CD8-positive, alpha-beta memory T cell (primary cell): ENCODE measurements around the gene EME2. TPM values are rescaled to one million over a fixed set of nuclear protein-coding genes. Genes with fewer than 3 reads are reported as not detected.

Experiments used
- CTCF ChIA-PET: fragments of 350-600 bp; sonication (Branson Sonifier 250); formaldehyde crosslinking; loops from one replicate; lab custom pipeline; 2021; ENCODE audit warnings: antibody characterized with exemption; lab: Charles Lee
- POLR2A ChIA-PET: fragments of 350-600 bp; sonication (Branson Sonifier 250); formaldehyde crosslinking; loops from one replicate; lab custom pipeline; 2021; ENCODE audit warnings: antibody characterized with exemption; lab: Charles Lee
- DNase-seq, 5 donors: peaks; one replicate each; pipeline versions ENCODE4 v3.0.0 to v3.0.0-alpha.2; 2020 to 2022; ENCODE audit warnings: mixed read lengths in 1 of 5
- H3K27ac ChIP-seq: one replicate; pipeline ENCODE4 v1.7.0; 2013; ENCODE audit warnings: low read depth, mild to moderate bottlenecking, low read length, moderate library complexity
- H3K27me3 ChIP-seq: 2 replicates; pipeline ENCODE4 v1.7.0; 2013; ENCODE audit warnings: low read length, mild to moderate bottlenecking; ENCODE audit not compliant: insufficient read depth, poor library complexity, severe bottlenecking
- H3K36me3 ChIP-seq: 2 replicates; pipeline ENCODE4 v1.7.0; 2013; ENCODE audit warnings: mild to moderate bottlenecking, low read length, moderate library complexity; ENCODE audit not compliant: insufficient read depth
- H3K4me1 ChIP-seq: 2 replicates; pipeline ENCODE4 v1.7.0; 2013; ENCODE audit warnings: mild to moderate bottlenecking, low read length, moderate library complexity; ENCODE audit not compliant: insufficient read depth
- H3K4me3 ChIP-seq: 2 replicates; pipeline ENCODE4 v1.7.0; 2013; ENCODE audit warnings: mild to moderate bottlenecking, low read length
- H3K9me3 ChIP-seq: 2 replicates; pipeline ENCODE4 v1.7.0; 2013; ENCODE audit warnings: mild to moderate bottlenecking, low read length
- H3K27ac Mint-ChIP-seq, 8 donors: one replicate each; pipeline ENCODE4 v1.8.0; 2020 to 2021; ENCODE audit warnings: mixed read lengths in 8 of 8, mild to moderate bottlenecking in 6 of 8, inconsistent platforms in 3 of 8, moderate library complexity in 3 of 8
- H3K27me3 Mint-ChIP-seq, 2 donors: one replicate each; pipeline ENCODE4 v1.8.0; 2020 to 2021; ENCODE audit warnings: mixed read lengths in 2 of 2, mild to moderate bottlenecking in 1 of 2, moderate library complexity in 1 of 2
- H3K36me3 Mint-ChIP-seq, 3 donors: one replicate each; pipeline ENCODE4 v1.8.0; 2020 to 2021; ENCODE audit warnings: mixed read lengths in 3 of 3, inconsistent platforms in 1 of 3, mild to moderate bottlenecking in 1 of 3
- H3K4me1 Mint-ChIP-seq, 3 donors: one replicate each; pipeline ENCODE4 v1.8.0; 2020 to 2021; ENCODE audit warnings: mixed read lengths in 3 of 3, inconsistent platforms in 1 of 3, mild to moderate bottlenecking in 1 of 3
- H3K4me3 Mint-ChIP-seq, 7 donors: one replicate each; pipeline ENCODE4 v1.8.0; 2020 to 2021; ENCODE audit warnings: mixed read lengths in 7 of 7, mild to moderate bottlenecking in 6 of 7, moderate library complexity in 4 of 7, inconsistent platforms in 2 of 7
- H3K9me3 Mint-ChIP-seq, 5 donors: one replicate each; pipeline ENCODE4 v1.8.0; 2020 to 2022; ENCODE audit warnings: mixed read lengths in 5 of 5, mild to moderate bottlenecking in 3 of 5, moderate library complexity in 2 of 5, inconsistent platforms in 1 of 5
- polyA plus RNA-seq: library from polyadenylated mRNA; unstranded; fragments of 300-500 nt; fragmentation: Illumina TruSeq; gene quantifications from one replicate; pipeline ENCODE4 v1.2.3, GENCODE V29; 2021
- total RNA-seq, 2 experiments: library from RNA; stranded (reverse); gene quantifications; one replicate each; pipeline ENCODE4 v1.2.3, GENCODE V29; 2021

EME2 gene
- total and polyA plus RNA-seq, 3 experiments from 2014 or later, result 1.6 to 21.6 (median 21.0) TPM

DNA sequence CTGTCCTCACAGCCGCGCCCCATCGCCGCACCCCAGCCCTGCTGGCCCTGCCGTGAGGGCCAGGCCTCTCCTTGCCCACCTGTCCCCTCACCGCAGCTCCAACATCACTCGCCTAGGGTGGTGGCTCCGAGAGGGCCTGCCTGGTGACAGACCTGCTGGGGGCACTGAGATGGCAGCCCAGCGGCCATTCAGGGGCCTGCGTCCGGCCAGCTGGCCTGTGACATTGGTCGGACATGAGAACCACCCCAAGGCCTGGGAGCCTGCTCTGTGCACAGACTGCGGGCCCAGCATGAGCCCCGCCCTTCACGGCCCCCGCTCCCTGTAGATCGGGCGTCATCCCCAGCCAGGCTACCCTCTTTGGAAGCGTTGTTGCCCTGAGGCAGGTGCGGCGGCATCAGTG, 13.1 kb upstream of the EME2 start:
- CTCF ChIA-PET, result interaction anchor here (1.2 kb wide), 1 partner anchor 13 kb away, joined by 3 read pairs; the partner anchor contains the start of genes EME2 and MRPS34

DNA sequence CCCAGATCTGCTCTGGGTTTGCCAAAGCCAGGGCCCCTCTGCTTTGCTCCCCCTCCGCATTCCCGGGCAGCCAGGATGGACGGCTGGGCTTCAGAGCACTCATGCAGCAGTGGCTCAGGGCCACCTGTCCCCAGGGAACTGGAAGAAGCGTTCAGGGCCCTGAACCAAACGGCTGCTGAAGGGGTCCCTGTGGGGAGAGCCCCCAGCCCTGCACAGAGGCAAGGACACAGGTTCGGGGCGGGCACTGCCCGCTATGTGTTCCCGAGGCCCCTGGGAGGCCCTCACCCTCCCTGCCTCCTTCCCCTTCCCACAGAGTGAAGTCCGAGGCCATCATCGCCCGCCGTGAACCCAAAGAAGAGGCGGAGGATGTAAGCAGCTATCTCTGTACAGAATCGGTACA, 11.7 kb upstream of the EME2 start:
- no peak for DNase-seq
- ChIA-PET CTCF (no interaction called here), POLR2A (no interaction called here)
- peaks cover 5% of the 10 kb centered on the region for H3K36me3 ChIP-seq
- no peak overlapping the region for H3K4me3 Mint-ChIP-seq
- H3K27ac ChIP-seq, result no peak overlapping the region
- peaks cover 8 to 14% (median 8%) of the 10 kb centered on the region in 3 donors for H3K4me1 Mint-ChIP-seq
- peaks cover 0 to 54% (median 0%) of the 10 kb centered on the region in 3 donors for H3K36me3 Mint-ChIP-seq
- peaks cover 10% of the 10 kb centered on the region for H3K4me1 ChIP-seq
- no peaks in the 10 kb centered on the region for H3K9me3 ChIP-seq
- H3K4me3 ChIP-seq, result no peak overlapping the region
- no peak overlapping the region for H3K27ac Mint-ChIP-seq
- no peaks in the 10 kb centered on the region for H3K27me3 ChIP-seq
- no peaks in the 10 kb centered on the region for H3K27me3 Mint-ChIP-seq
- no peaks in the 10 kb centered on the region for H3K9me3 Mint-ChIP-seq

More for the DNA sequence above, 13.1 kb upstream of the EME2 start:
- H3K9me3 Mint-ChIP-seq, result no peaks in the 10 kb centered on the region
- Histone ChIP-seq H3K4me3 (no peak overlapping the region), H3K9me3 (no peaks in the 10 kb centered on the region), H3K27ac (no peak overlapping the region), H3K36me3 (no peaks in the 10 kb centered on the region), H3K27me3 (no peaks in the 10 kb centered on the region), H3K4me1 (peaks cover 10% of the 10 kb centered on the region)
- no peak for DNase-seq
- no peak overlapping the region for H3K27ac Mint-ChIP-seq
- H3K4me3 Mint-ChIP-seq, result no peak overlapping the region
- POLR2A ChIA-PET, result no interaction called here
- H3K4me1 Mint-ChIP-seq, result peaks cover 8 to 14% (median 10%) of the 10 kb centered on the region in 3 donors
- H3K36me3 Mint-ChIP-seq, result peaks cover 0 to 51% (median 0%) of the 10 kb centered on the region in 3 donors
- H3K27me3 Mint-ChIP-seq, result no peaks in the 10 kb centered on the region

DNA sequence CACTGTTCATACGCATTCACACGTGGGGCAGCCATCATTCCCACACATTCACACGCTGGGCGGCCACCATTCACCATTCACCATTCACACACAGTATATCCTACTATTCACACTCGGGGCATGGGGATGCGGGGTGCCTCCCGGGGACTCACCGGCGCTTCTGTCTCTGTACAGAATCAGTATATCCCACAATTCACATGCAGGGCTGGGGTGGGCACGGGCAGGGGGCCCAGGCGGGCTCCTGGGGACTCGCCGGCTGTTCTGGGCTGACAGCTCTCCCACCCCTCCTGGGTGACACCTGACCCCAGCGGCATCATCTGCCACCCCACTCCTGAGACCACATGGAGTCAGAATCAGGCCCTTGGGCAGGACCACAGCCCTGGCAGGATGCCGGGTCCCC, 10.9 kb upstream of the EME2 start:
- H3K4me1 ChIP-seq, result peaks cover 10% of the 10 kb centered on the region
- Mint-ChIP-seq H3K27ac (no peak overlapping the region), H3K36me3 (peaks cover 0 to 56% (median 0%) of the 10 kb centered on the region in 3 donors), H3K9me3 (no peaks in the 10 kb centered on the region), H3K27me3 (no peaks in the 10 kb centered on the region), H3K4me1 (peaks cover 5 to 12% (median 5%) of the 10 kb centered on the region in 3 donors), H3K4me3 (no peak overlapping the region)
- no peak for DNase-seq
- no peaks in the 10 kb centered on the region for H3K9me3 ChIP-seq
- ChIA-PET POLR2A (no interaction called here), CTCF (no interaction called here)
- peaks cover 7% of the 10 kb centered on the region for H3K36me3 ChIP-seq
- H3K4me3 ChIP-seq, result no peak overlapping the region
- no peaks in the 10 kb centered on the region for H3K27me3 ChIP-seq
- H3K27ac ChIP-seq, result no peak overlapping the region

DNA sequence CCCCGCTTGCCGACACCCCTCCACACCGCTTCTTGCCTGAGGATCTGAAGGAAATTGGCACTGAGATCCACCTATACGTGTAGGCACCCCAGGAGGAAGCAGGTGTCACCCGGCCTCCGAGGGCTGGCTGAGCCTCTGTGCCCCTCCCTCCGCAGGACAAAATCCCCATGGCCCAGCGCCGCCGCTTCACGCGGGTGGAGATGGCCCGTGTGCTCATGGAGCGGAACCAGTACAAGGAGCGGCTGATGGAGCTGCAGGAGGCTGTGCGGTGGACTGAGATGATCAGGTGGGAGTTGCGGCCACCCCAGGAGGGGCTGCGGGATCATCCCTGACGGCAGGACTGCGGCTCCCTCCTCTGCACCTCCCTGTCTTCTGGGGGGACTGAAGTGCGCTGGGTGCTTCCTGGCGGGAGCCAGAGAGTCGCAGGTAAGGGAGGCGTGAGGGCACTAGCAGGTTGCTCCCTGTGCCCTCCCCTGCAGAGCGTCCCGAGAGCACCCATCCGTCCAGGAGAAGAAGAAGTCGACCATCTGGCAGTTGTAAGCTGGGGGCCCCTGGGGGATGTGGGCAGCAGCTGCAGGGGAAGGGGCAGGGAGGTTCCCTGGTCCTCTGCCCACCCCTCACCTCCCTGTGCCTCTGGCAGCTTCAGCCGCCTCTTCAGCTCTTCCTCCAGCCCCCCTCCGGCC, 10.3 kb upstream of the EME2 start:
- H3K9me3 Mint-ChIP-seq, result no peaks in the 10 kb centered on the region
- Histone ChIP-seq H3K9me3 (no peaks in the 10 kb centered on the region), H3K4me3 (no peak overlapping the region), H3K27me3 (no peaks in the 10 kb centered on the region), H3K27ac (no peak overlapping the region), H3K36me3 (peaks cover 7% of the 10 kb centered on the region), H3K4me1 (peaks cover 4% of the 10 kb centered on the region)
- H3K36me3 Mint-ChIP-seq, result peaks cover 0 to 58% (median 0%) of the 10 kb centered on the region in 3 donors
- H3K27ac Mint-ChIP-seq, result no peak overlapping the region
- no peaks in the 10 kb centered on the region for H3K27me3 Mint-ChIP-seq
- ChIA-PET POLR2A (no interaction called here), CTCF (no interaction called here)
- H3K4me3 Mint-ChIP-seq, result no peak overlapping the region
- DNase-seq, result no peak
- H3K4me1 Mint-ChIP-seq, result peaks cover 0 to 6% (median 3%) of the 10 kb centered on the region in 3 donors

DNA sequence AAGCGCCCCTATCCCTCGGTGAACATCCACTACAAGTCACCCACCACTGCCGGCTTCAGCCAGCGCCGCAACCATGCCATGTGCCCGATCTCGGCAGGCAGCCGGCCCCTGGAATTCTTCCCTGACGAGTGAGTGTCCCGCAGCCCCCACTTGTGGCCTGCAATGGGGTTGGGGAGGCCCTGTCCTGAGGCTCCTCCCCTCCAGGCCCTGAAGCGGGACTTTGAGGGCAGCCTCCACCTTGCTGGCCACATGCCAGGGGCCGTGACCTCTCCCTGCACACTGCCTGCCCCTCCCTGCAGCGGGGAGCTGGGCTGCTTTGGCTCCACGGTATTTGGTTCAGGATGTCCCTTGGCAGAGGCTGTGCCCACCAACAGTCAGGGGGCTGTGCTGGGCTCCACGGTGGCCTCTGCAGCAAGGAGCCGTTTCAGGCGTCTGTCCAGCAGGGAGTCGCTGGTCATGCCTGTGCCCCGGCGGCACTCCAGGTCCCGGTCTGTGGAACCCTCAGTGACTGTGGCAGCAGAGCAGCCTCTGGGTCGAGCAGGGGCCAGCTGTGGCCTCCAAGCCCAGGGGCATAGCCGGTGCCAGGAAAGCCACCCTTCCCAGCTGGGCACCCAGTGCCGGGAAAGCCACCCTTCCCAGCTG, 9.6 kb upstream of the EME2 start:
- no peak overlapping the region for H3K27ac Mint-ChIP-seq
- H3K27me3 Mint-ChIP-seq, result no peaks in the 10 kb centered on the region
- no peak overlapping the region for H3K4me3 Mint-ChIP-seq
- H3K9me3 Mint-ChIP-seq, result no peaks in the 10 kb centered on the region
- Histone ChIP-seq H3K4me3 (no peak overlapping the region), H3K27ac (no peak overlapping the region), H3K27me3 (no peaks in the 10 kb centered on the region), H3K36me3 (peaks cover 7% of the 10 kb centered on the region), H3K9me3 (no peaks in the 10 kb centered on the region), H3K4me1 (no peaks in the 10 kb centered on the region)
- peaks cover 0 to 62% (median 0%) of the 10 kb centered on the region in 3 donors for H3K36me3 Mint-ChIP-seq
- H3K4me1 Mint-ChIP-seq, result no peaks in the 10 kb centered on the region
- ChIA-PET CTCF (no interaction called here), POLR2A (no interaction called here)
- DNase-seq, result no peak

DNA sequence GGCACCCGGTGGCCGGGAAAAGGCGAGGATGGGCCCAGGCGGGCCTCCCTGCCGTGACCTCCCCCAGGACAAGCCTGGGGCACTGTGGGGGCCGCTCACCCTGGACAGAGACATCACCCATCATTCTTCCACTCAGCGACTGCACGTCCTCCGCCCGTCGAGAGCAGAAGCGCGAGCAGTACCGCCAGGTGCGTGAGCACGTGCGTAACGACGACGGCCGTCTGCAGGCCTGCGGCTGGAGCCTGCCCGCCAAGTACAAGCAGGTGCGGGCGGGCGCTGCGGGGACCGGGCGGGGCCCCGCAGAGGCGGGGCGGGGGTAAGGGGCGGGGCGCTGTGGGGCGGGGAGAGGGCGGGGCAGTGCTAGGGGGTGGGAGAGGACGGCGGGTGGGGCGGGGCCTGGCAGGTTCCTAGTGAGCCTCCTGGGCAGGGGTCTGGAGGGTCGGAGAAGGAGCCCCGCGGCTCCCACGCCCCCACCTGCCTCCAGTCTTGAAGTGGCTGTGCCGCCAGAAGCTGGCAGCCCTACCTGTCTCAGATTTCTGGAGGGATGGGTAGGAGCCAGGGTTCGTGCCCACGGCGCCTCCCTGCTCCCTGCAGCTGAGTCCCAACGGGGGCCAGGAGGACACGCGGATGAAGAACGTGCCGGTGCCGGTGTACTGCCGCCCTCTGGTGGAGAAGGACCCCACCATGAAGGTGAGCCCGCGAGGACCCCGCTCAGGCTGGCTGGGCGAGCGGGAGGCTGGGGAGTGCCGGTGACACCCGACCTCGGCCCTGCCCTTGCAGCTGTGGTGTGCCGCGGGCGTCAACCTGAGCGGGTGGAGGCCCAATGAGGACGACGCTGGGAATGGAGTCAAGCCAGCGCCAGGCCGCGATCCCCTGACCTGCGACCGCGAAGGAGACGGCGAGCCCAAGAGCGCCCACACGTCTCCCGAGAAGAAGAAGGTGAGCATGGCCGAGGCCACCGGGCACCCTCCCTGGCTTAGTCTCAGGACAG, 8.8 kb upstream of the EME2 start:
- Mint-ChIP-seq H3K4me1 (no peaks in the 10 kb centered on the region), H3K9me3 (no peaks in the 10 kb centered on the region), H3K4me3 (no peak overlapping the region), H3K36me3 (peaks cover 0 to 66% (median 0%) of the 10 kb centered on the region in 3 donors), H3K27me3 (no peaks in the 10 kb centered on the region), H3K27ac (no peak overlapping the region)
- no peak for DNase-seq
- Histone ChIP-seq H3K36me3 (peaks cover 7% of the 10 kb centered on the region), H3K4me3 (no peak overlapping the region), H3K9me3 (no peaks in the 10 kb centered on the region), H3K27ac (no peak overlapping the region), H3K4me1 (no peaks in the 10 kb centered on the region), H3K27me3 (no peaks in the 10 kb centered on the region)
- POLR2A ChIA-PET, result no interaction called here
- CTCF ChIA-PET, result interaction anchor here (1.2 kb wide), 2 partner anchors 19 to 58 kb away, joined by 4 to 5 read pairs; partner anchors contain the start of genes MAPK8IP3, NUBP2 and SPSB3

DNA sequence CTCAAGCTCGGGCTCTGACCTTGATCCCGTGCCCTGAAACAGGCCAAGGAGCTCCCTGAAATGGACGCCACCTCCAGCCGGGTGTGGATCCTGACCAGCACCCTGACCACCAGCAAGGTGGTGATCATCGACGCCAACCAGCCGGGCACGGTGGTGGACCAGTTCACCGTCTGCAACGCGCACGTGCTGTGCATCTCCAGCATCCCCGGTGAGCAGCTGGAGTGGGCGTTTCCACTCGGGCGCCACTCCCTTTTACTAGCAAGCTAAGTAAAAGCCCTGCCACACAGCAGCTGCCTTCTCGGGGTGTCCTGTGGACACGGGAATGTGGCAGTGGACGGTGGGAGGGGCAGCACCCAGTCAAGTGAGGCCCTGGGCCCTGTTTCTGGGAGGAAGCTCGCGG, 7.6 kb upstream of the EME2 start:
- H3K27me3 Mint-ChIP-seq, result no peaks in the 10 kb centered on the region
- peaks cover 0 to 62% (median 0%) of the 10 kb centered on the region in 3 donors for H3K36me3 Mint-ChIP-seq
- no peaks in the 10 kb centered on the region for H3K27me3 ChIP-seq
- no peak overlapping the region for H3K27ac Mint-ChIP-seq
- peaks cover 0 to 3% (median 0%) of the 10 kb centered on the region in 3 donors for H3K4me1 Mint-ChIP-seq
- no peak overlapping the region for H3K4me3 Mint-ChIP-seq
- no peaks in the 10 kb centered on the region for H3K9me3 Mint-ChIP-seq
- H3K36me3 ChIP-seq, result peaks cover 7% of the 10 kb centered on the region
- H3K4me1 ChIP-seq, result no peaks in the 10 kb centered on the region
- no peak for DNase-seq
- no peak overlapping the region for H3K4me3 ChIP-seq
- POLR2A ChIA-PET, result no interaction called here
- no peaks in the 10 kb centered on the region for H3K9me3 ChIP-seq
- CTCF ChIA-PET, result interaction anchor here (1.2 kb wide), 2 partner anchors 18 to 59 kb away, joined by 4 to 5 read pairs; partner anchors contain the start of genes MAPK8IP3, NUBP2 and SPSB3
- H3K27ac ChIP-seq, result no peak overlapping the region
